Adrenal gland (tissue), 12 donors: ENCODE data around the gene SNX32. TPM values are rescaled to one million over a fixed set of nuclear protein-coding genes. Genes with fewer than 3 reads are reported as not detected.

ENCODE experiments used
- DNase-seq, 7 donors: peaks; one replicate each; pipeline ENCODE4 v3.0.0-alpha.2; 2019 to 2020
- H3K27ac ChIP-seq, 5 donors: fragments of 200-600 bp; sonication (generic) in 4 of 5; 1 replicate in 3 of 5; 2 replicates in 2 of 5; pipeline versions ENCODE4 v1.5.1 to v1.8.0; 2016 to 2020; ENCODE audit warnings: mild to moderate bottlenecking in 1 of 5
- H3K27me3 ChIP-seq: fragments of 200-600 bp; 2 replicates; pipeline ENCODE4 v1.8.0; 2021
- H3K36me3 ChIP-seq, 2 donors: fragments of 200-600 bp; replicated peaks in 1 of 2; 1 replicate in 1 of 2; 2 replicates in 1 of 2; pipeline versions ENCODE4 v1.5.1 to v1.8.0; 2018 to 2022
- H3K4me1 ChIP-seq, 2 donors: fragments of 200-600 bp; replicated peaks in 1 of 2; 1 replicate in 1 of 2; 2 replicates in 1 of 2; pipeline versions ENCODE4 v1.5.1 to v1.8.0; 2018 to 2021
- H3K4me3 ChIP-seq, 4 donors: fragments of 200-600 bp; sonication (generic) in 3 of 4; one replicate each; pipeline ENCODE4 v1.5.1; 2016 to 2018
- H3K9me3 ChIP-seq, 3 donors: fragments of 200-600 bp; sonication (generic) in 1 of 3; replicated peaks in 1 of 3; 1 replicate in 2 of 3; 2 replicates in 1 of 3; pipeline versions ENCODE4 v1.5.1 to v1.8.0; 2016 to 2021
- CTCF ChIP-seq, 6 experiments: fragments of 450-650 bp in 4 of 6; fragments of 200-600 bp in 2 of 6; sonication (generic) in 1 of 6; IDR thresholded peaks; 1 replicate in 5 of 6; 2 replicates in 1 of 6; pipeline versions ENCODE4 v1.5.1 to v1.8.0; 2016 to 2021; ENCODE audit warnings: antibody characterized with exemption in 6 of 6, mild to moderate bottlenecking in 2 of 6, moderate library complexity in 1 of 6
- POLR2A ChIP-seq, 2 donors: fragments of 450-650 bp; IDR thresholded peaks; one replicate each; pipeline ENCODE4 v1.6.1; 2017; ENCODE audit warnings: antibody characterized with exemption in 2 of 2, mild to moderate bottlenecking in 2 of 2, moderate library complexity in 1 of 2
- WGBS, 4 donors: extraction: QIAGEN DNeasy Blood & Tissue Kit in 2 of 4; methylation state at CpG; one replicate each; pipeline versions ENCODE4 v1.1.5 to v1.1.7; 2013 to 2017; 5-methylcytosine and 5-hydroxymethylcytosine counted together
- intact Hi-C, 2 donors: fragments of 100-400 bp; cut with DNase I; formaldehyde crosslinking; loops; one replicate each; pipeline versions ENCODE4 v1.14.1 to v1.15.0; 2022 to 2023
- polyA plus RNA-seq, 3 donors: library from polyadenylated mRNA; stranded (reverse); fragments of 200-250 nt in 2 of 3; fragments of 350-450 nt in 1 of 3; fragmentation: Illumina TruSeq in 1 of 3; extraction: RNeasy Lipid Tissue Mini Kit (QIAGEN cat#74804) in 1 of 3; gene quantifications; one replicate each; pipeline ENCODE4 v1.2.3, GENCODE V29; 2013 to 2014
- total RNA-seq, 9 donors: library from RNA; depleted of rRNA in 4 of 9; stranded (reverse); fragments of >200 nt in 4 of 9; fragments of 120-200 nt in 1 of 9; fragmentation: NEBNext Ultra II Directional in 1 of 9; extraction: Animal tissue kit (Norgen Biotek cat#: 25700) in 1 of 9; gene quantifications; one replicate each; pipeline versions ENCODE4 v1.1.0 to v1.2.4, GENCODE V29; 2013 to 2023
- donor health status: healthy with polysubstance abuse.
- donor health status: Bipolar disorder and iron deficiency.
- donor health status: DM: yes; HTN: yes; CAD: no.
- donor health status: DM: no; HTN: no; CAD: no.
- donor health status: DM: no; HTN: no; CAD: no.
- donor health status: DM: yes; HTN: yes; CAD: no.

The SNX32 gene
- total and polyA plus RNA-seq, 12 donors: 0.11 to 1.2 (median 0.50) TPM; not detected in 3

GRCh38 chr11:65857853-65858680 is 24.3 kb downstream of the SNX32 start, which contains the start of gene CFL1:
TSS of gene CFL1 (minus strand) at chr11:65858180. CDS start at chr11:65858099, 81 bp downstream.
- peaks cover 0 to 41% of the 10 kb centered on the region in 2 donors for H3K36me3 ChIP-seq
- TF ChIP-seq CTCF (IDR thresholded peaks at IDR 0.05): peak in 1 of 6 experiments; percentile 8
- peak; percentile 99 for TF ChIP-seq POLR2A (IDR thresholded peaks at IDR 0.05)
- H3K27me3 ChIP-seq: no peaks in the 10 kb centered on the region
- H3K27ac ChIP-seq: peak within 1 kb of the TSS; percentile 88 to 99 (median 95)
- intact Hi-C loops: no loop called here
- WGBS, 4 donors: 0 to 1% (median 0%) methylated on average over 26 to 92 of the region's 92 CpGs
- no peaks in the 10 kb centered on the region for H3K9me3 ChIP-seq
- H3K4me3 ChIP-seq: peak within 1 kb of the TSS; percentile 86 to 100 (median 94)
- DNase-seq: peak; percentile 97 to 99 (median 98)
- peaks cover 21 to 34% of the 10 kb centered on the region in 2 donors for H3K4me1 ChIP-seq

- intact Hi-C loops: no loop called here
- peaks cover 21 to 34% of the 10 kb centered on the region in 2 donors for H3K4me1 ChIP-seq
- DNase-seq: no peak
- H3K4me3 ChIP-seq: peak overlapping the region in 2 of 4 donors; percentile 8 to 100
- no peaks in the 10 kb centered on the region for H3K27me3 ChIP-seq
- peaks cover 0 to 41% of the 10 kb centered on the region in 2 donors for H3K36me3 ChIP-seq
- no peak for TF ChIP-seq CTCF (IDR thresholded peaks at IDR 0.05)
- no peak for TF ChIP-seq POLR2A (IDR thresholded peaks at IDR 0.05)
- H3K27ac ChIP-seq: peak overlapping the region; percentile 88 to 99 (median 95)
- H3K9me3 ChIP-seq: no peaks in the 10 kb centered on the region
- 0 to 1% (median 1%) methylated on average over 10 of the region's 10 CpGs for WGBS, 4 donors
Observed at GRCh38 chr11:65858681-65859087, 24.9 kb downstream of the SNX32 start.

GRCh38 chr11:65859095-65859811 is 25.5 kb downstream of the SNX32 start:
- Histone ChIP-seq H3K36me3 (peaks cover 0 to 41% of the 10 kb centered on the region in 2 donors), H3K4me3 (peak overlapping the region in 3 of 4 donors; percentile 8 to 100 (median 97)), H3K4me1 (peaks cover 21 to 34% of the 10 kb centered on the region in 2 donors), H3K9me3 (no peaks in the 10 kb centered on the region), H3K27me3 (no peaks in the 10 kb centered on the region), H3K27ac (peak overlapping the region; percentile 88 to 99 (median 95))
- DNase-seq: peak; percentile 94 to 100 (median 98)
- intact Hi-C loops: no loop called here
- TF ChIP-seq POLR2A (IDR thresholded peaks at IDR 0.05) (peak; percentile 83 to 88), CTCF (IDR thresholded peaks at IDR 0.05) (peak in 2 of 6 experiments; percentile 11 to 12)
- WGBS, 4 donors: 0 to 1% (median 0%) methylated on average over 10 to 46 of the region's 46 CpGs

- intact Hi-C loops: no loop called here
- 2 to 4% (median 4%) methylated on average over 16 of the region's 16 CpGs for WGBS, 4 donors
- peaks cover 0 to 41% of the 10 kb centered on the region in 2 donors for H3K36me3 ChIP-seq
Observed at GRCh38 chr11:65859812-65860277, 26.1 kb downstream of the SNX32 start.

More at GRCh38 chr11:65859812-65860277, 26.1 kb downstream of the SNX32 start:
- H3K27ac ChIP-seq: peak overlapping the region; percentile 88 to 99 (median 95)
- H3K9me3 ChIP-seq: no peaks in the 10 kb centered on the region
- DNase-seq: peak in 4 of 7 donors; percentile 48 to 77 (median 58)
- H3K4me1 ChIP-seq: peaks cover 21 to 34% of the 10 kb centered on the region in 2 donors
- TF ChIP-seq POLR2A (IDR thresholded peaks at IDR 0.05): no peak
- no peak for TF ChIP-seq CTCF (IDR thresholded peaks at IDR 0.05)
- H3K4me3 ChIP-seq: peak overlapping the region in 2 of 4 donors; percentile 97 to 100
- no peaks in the 10 kb centered on the region for H3K27me3 ChIP-seq
